H9 (cell line): ENCODE data around the gene TCN1. TPM values are rescaled to one million over a fixed set of nuclear protein-coding genes. Genes with fewer than 3 reads are reported as not detected.

ENCODE experiments used
- DNase-seq: peaks from one replicate; pipeline ENCODE4 v3.0.0-alpha.2; 2017
- H2AFZ ChIP-seq: one replicate; pipeline ENCODE4 v1.6.1; 2013; ENCODE audit warnings: mild to moderate bottlenecking, low read length, control low read depth, moderate library complexity
- H2AK5ac ChIP-seq: 2 replicates; pipeline ENCODE4 v1.6.1; 2013; ENCODE audit warnings: low read length, control low read depth, mixed read lengths; ENCODE audit not compliant: insufficient read length
- H2BK120ac ChIP-seq: one replicate; pipeline ENCODE4 v1.6.1; 2013; ENCODE audit warnings: low read depth, mild to moderate bottlenecking, low read length, control low read depth, inconsistent platforms; ENCODE audit not compliant: poor library complexity, severe bottlenecking
- H2BK12ac ChIP-seq: 2 replicates; pipeline ENCODE4 v1.6.1; 2013; ENCODE audit warnings: low read length, control low read depth, mixed read lengths, low read depth; ENCODE audit not compliant: insufficient read length
- H2BK15ac ChIP-seq: 2 replicates; pipeline ENCODE4 v1.6.1; 2013; ENCODE audit warnings: low read depth, low read length, control low read depth
- H2BK20ac ChIP-seq: one replicate; pipeline ENCODE4 v1.6.1; 2013; ENCODE audit warnings: low read depth, mild to moderate bottlenecking, low read length, control low read depth, inconsistent platforms; ENCODE audit not compliant: poor library complexity, severe bottlenecking
- H2BK5ac ChIP-seq: 2 replicates; pipeline ENCODE4 v1.6.1; 2013; ENCODE audit warnings: low read length, control low read depth, mixed read lengths; ENCODE audit not compliant: insufficient read length
- H3K14ac ChIP-seq: 2 replicates; pipeline ENCODE4 v1.6.1; 2013; ENCODE audit warnings: low read length, control low read depth; ENCODE audit not compliant: insufficient read depth
- H3K18ac ChIP-seq: 2 replicates; pipeline ENCODE4 v1.6.1; 2013; ENCODE audit warnings: low read depth, mild to moderate bottlenecking, mixed read lengths, low read length, control low read depth; ENCODE audit not compliant: insufficient read length
- H3K23ac ChIP-seq: 2 replicates; pipeline ENCODE4 v1.6.1; 2013; ENCODE audit warnings: low read length, control low read depth, mixed read lengths, low read depth; ENCODE audit not compliant: insufficient read length
- H3K23me2 ChIP-seq: 2 replicates; pipeline ENCODE4 v1.6.1; 2013; ENCODE audit warnings: low read depth, mild to moderate bottlenecking, mixed read lengths, low read length, control low read depth; ENCODE audit not compliant: insufficient read length, poor library complexity, severe bottlenecking
- H3K27ac ChIP-seq: 2 replicates; pipeline ENCODE4 v1.5.1; 2013; ENCODE audit warnings: low read length, control low read depth, mixed read lengths, low read depth; ENCODE audit not compliant: insufficient read length
- H3K27me3 ChIP-seq: 2 replicates; pipeline ENCODE4 v1.6.1; 2013; ENCODE audit warnings: low read length, control low read depth, inconsistent platforms; ENCODE audit not compliant: insufficient read depth
- H3K4ac ChIP-seq: 2 replicates; pipeline ENCODE4 v1.6.1; 2013; ENCODE audit warnings: low read depth, mild to moderate bottlenecking, control low read depth, inconsistent platforms, low read length, moderate library complexity
- H3K4me1 ChIP-seq: 2 replicates; pipeline ENCODE4 v1.6.1; 2013; ENCODE audit warnings: low read length, control low read depth, inconsistent platforms; ENCODE audit not compliant: insufficient read depth
- H3K4me2 ChIP-seq: 2 replicates; pipeline ENCODE4 v1.6.1; 2013; ENCODE audit warnings: low read length, control low read depth, mixed read lengths; ENCODE audit not compliant: insufficient read length, insufficient read depth
- H3K56ac ChIP-seq: 2 replicates; pipeline ENCODE4 v1.6.1; 2013; ENCODE audit warnings: low read depth, mild to moderate bottlenecking, mixed read lengths, low read length, control low read depth; ENCODE audit not compliant: insufficient read length
- H3K79me1 ChIP-seq: 2 replicates; pipeline ENCODE4 v1.6.1; 2013; ENCODE audit warnings: low read depth, mild to moderate bottlenecking, moderate library complexity, low read length, control low read depth, inconsistent platforms; ENCODE audit not compliant: insufficient read depth, poor library complexity, severe bottlenecking
- H3K79me2 ChIP-seq: 2 replicates; pipeline ENCODE4 v1.6.1; 2013; ENCODE audit warnings: low read length, control low read depth, inconsistent platforms; ENCODE audit not compliant: insufficient read depth
- H3K9ac ChIP-seq: 2 replicates; pipeline ENCODE4 v1.6.1; 2013; ENCODE audit warnings: low read length, control low read depth, mixed read lengths; ENCODE audit not compliant: insufficient read length; ENCODE audit errors: extremely low read depth
- H3K9me3 ChIP-seq: one replicate; pipeline ENCODE4 v1.6.1; 2013; ENCODE audit warnings: low read depth, low read length, inconsistent platforms; ENCODE audit not compliant: control insufficient read depth
- H3T11ph ChIP-seq: one replicate; pipeline ENCODE4 v1.6.1; 2013; ENCODE audit warnings: mild to moderate bottlenecking, low read length, control low read depth, inconsistent platforms
- H4K20me1 ChIP-seq: one replicate; pipeline ENCODE4 v1.6.1; 2013; ENCODE audit not compliant: control insufficient read depth, insufficient read length, insufficient read depth
- H4K5ac ChIP-seq: 2 replicates; pipeline ENCODE4 v1.6.1; 2013; ENCODE audit warnings: low read depth, mild to moderate bottlenecking, mixed read lengths, low read length, control low read depth; ENCODE audit not compliant: insufficient read length
- H4K8ac ChIP-seq: replicated peaks from 2 replicates; pipeline ENCODE4 v1.6.1; 2013; ENCODE audit warnings: low read length, control low read depth, mixed read lengths, low read depth; ENCODE audit not compliant: insufficient read length
- H4K91ac ChIP-seq: 2 replicates; pipeline ENCODE4 v1.6.1; 2013; ENCODE audit warnings: low read depth, mild to moderate bottlenecking, moderate library complexity, mixed read lengths, low read length, control low read depth; ENCODE audit not compliant: insufficient read length
- H3K27ac Mint-ChIP-seq, 3 experiments: 2 replicates in 2 of 3; 3 replicates in 1 of 3; pipeline ENCODE4 v1.8.0; 2020 to 2021; ENCODE audit warnings: mixed read lengths in 3 of 3, mild to moderate bottlenecking in 1 of 3, moderate library complexity in 1 of 3
- H3K27me3 Mint-ChIP-seq: 2 replicates; pipeline ENCODE4 v1.8.0; 2021; ENCODE audit warnings: low read depth, mild to moderate bottlenecking, moderate library complexity, mixed read lengths
- H3K36me3 Mint-ChIP-seq, 3 experiments: 2 replicates in 2 of 3; 3 replicates in 1 of 3; pipeline ENCODE4 v1.8.0; 2020 to 2021; ENCODE audit warnings: low read depth in 3 of 3, mixed read lengths in 3 of 3; ENCODE audit not compliant: insufficient read depth in 1 of 3
- H3K4me1 Mint-ChIP-seq, 2 experiments: 2 replicates each; pipeline ENCODE4 v1.8.0; 2020; ENCODE audit warnings: mixed read lengths in 2 of 2
- H3K4me3 Mint-ChIP-seq, 2 experiments: 2 replicates in 1 of 2; 3 replicates in 1 of 2; pipeline ENCODE4 v1.8.0; 2020 to 2021; ENCODE audit warnings: mild to moderate bottlenecking in 2 of 2, mixed read lengths in 2 of 2, moderate library complexity in 1 of 2
- H3K9me3 Mint-ChIP-seq, 2 experiments: 2 replicates in 1 of 2; 3 replicates in 1 of 2; pipeline ENCODE4 v1.8.0; 2020; ENCODE audit warnings: mild to moderate bottlenecking in 2 of 2, mixed read lengths in 2 of 2, moderate library complexity in 1 of 2
- WGBS: extraction: QIAGEN DNeasy Blood & Tissue Kit; methylation state at CpG from one replicate; pipeline ENCODE4 v1.1.7; 2013; ENCODE audit warnings: missing lambda C conversion rate, low lambda C conversion rate, mixed read lengths; ENCODE audit not compliant: insufficient read length; ENCODE audit errors: extremely low coverage; 5-methylcytosine and 5-hydroxymethylcytosine counted together
- total RNA-seq: library from RNA; stranded (reverse); gene quantifications from 2 replicates; pipeline ENCODE4 v1.2.1, GENCODE V29; 2021
- TF ChIP-seq, protein P1 (sequence below): fragments of 200-600 bp; sonication (generic); conservative IDR thresholded peaks from 3 replicates; pipeline ENCODE4 v1.8.0; 2021; ENCODE audit warnings: antibody characterized with exemption, mild to moderate bottlenecking

Gene TCN1
- total RNA-seq, 1 experiment from 2014 or later, result not detected

DNA sequence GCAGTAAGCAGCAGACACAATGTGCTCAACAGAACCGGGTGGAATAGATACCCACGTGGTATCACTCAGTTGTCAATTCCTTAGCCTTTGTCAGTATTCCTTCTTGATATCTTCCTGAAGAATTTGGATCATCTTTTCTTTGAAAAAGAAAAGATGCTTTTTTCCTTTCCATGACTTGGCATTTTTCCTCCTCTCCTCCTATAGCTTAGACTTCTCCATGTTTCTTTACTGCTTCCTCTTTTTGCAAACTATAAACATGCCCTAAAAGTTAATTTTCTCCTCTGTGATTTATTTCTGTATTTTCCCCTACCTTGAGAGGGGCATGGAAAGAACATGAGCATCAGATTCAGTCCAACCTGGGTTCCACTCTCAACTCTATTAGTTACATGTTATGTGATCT, 32.7 kb downstream of the TCN1 start:
- Histone ChIP-seq H3K27me3 (no peaks in the 10 kb centered on the region), H3K9ac (no peak overlapping the region), H3T11ph (no peak overlapping the region), H4K20me1 (no peaks in the 10 kb centered on the region), H3K18ac (no peak overlapping the region), H4K91ac (no peak overlapping the region), H3K9me3 (no peaks in the 10 kb centered on the region), H3K23ac (no peak overlapping the region), H2BK5ac (no peak overlapping the region), H3K79me1 (no peaks in the 10 kb centered on the region), H4K8ac (no peak overlapping the region), H4K5ac (no peak overlapping the region), H3K4me2 (no peak overlapping the region), H3K23me2 (no peaks in the 10 kb centered on the region), H2AFZ (no peak overlapping the region), H3K4me1 (no peaks in the 10 kb centered on the region), H2BK12ac (no peak overlapping the region), H3K27ac (no peak overlapping the region), H3K4ac (no peak overlapping the region), H3K14ac (no peak overlapping the region), H3K56ac (no peak overlapping the region), H3K79me2 (no peaks in the 10 kb centered on the region), H2BK15ac (no peak overlapping the region), H2BK120ac (no peak overlapping the region), H2BK20ac (no peak overlapping the region), H2AK5ac (no peak overlapping the region)
- H3K4me3 Mint-ChIP-seq, result no peak overlapping the region
- TF ChIP-seq, protein P1, sequence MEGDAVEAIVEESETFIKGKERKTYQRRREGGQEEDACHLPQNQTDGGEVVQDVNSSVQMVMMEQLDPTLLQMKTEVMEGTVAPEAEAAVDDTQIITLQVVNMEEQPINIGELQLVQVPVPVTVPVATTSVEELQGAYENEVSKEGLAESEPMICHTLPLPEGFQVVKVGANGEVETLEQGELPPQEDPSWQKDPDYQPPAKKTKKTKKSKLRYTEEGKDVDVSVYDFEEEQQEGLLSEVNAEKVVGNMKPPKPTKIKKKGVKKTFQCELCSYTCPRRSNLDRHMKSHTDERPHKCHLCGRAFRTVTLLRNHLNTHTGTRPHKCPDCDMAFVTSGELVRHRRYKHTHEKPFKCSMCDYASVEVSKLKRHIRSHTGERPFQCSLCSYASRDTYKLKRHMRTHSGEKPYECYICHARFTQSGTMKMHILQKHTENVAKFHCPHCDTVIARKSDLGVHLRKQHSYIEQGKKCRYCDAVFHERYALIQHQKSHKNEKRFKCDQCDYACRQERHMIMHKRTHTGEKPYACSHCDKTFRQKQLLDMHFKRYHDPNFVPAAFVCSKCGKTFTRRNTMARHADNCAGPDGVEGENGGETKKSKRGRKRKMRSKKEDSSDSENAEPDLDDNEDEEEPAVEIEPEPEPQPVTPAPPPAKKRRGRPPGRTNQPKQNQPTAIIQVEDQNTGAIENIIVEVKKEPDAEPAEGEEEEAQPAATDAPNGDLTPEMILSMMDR, result no peak
- DNase-seq, result no peak
- no peaks in the 10 kb centered on the region for H3K27me3 Mint-ChIP-seq
- H3K36me3 Mint-ChIP-seq, result no peaks in the 10 kb centered on the region; a peak in 1 of 7 replicates
- no CpG with 5 or more reads among the region's 2 CpGs for WGBS
- H3K4me1 Mint-ChIP-seq, result no peaks in the 10 kb centered on the region
- no peaks in the 10 kb centered on the region for H3K9me3 Mint-ChIP-seq
- H3K27ac Mint-ChIP-seq, result no peak overlapping the region
